Mammary epithelial cell (primary cell): ENCODE results near the gene THRB.

Experiments
- EZH2 ChIP-seq: IDR thresholded peaks from 2 replicates; pipeline ENCODE4 v1.6.1; 2012; ENCODE audit warnings: low read length, inconsistent platforms, borderline replicate concordance
- TF ChIP-seq, protein P1 (sequence below), 2 donors: IDR thresholded peaks in 1 of 2; conservative IDR thresholded peaks in 1 of 2; 2 replicates each; pipeline ENCODE4 v1.5.1; 2011 to 2012; ENCODE audit warnings: inconsistent platforms in 2 of 2, low read length in 2 of 2, mild to moderate bottlenecking in 2 of 2, control low read depth in 1 of 2, low read depth in 1 of 2; ENCODE audit not compliant: insufficient read depth in 1 of 2; ENCODE audit errors: extremely low read depth in 1 of 2

DNA sequence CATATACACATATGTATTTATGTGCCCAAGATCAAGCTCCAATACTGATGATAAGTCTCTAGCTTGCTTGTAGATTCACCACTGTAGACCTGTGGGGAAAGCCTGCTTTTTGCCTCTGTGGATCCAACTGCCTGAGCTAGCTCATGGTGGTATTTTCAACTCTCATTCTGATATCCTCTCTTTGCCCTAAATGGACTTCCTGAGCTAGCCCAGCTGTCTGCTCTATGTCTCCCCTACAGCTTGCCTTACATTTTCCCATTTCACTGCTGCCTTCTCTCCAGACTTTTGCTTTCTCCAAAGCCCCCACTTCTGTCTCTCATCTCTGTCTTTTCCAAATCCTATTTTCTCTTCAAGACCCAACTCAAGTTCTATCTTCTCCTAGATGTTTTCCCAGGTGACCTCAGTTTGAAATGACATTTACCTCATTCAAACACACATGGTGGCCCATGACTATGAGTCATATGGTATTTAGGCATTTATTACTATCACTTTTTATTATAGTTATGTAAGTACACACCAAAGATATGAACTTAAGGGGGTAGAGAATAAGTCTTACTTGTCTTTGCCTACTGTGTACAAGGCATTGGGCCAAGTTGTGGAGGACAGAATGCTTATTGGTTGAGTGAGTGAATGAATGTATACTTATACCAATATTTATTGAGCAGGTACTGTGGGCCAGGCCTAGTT, 357.9 kb downstream of the THRB start:
- TF ChIP-seq, protein P1, sequence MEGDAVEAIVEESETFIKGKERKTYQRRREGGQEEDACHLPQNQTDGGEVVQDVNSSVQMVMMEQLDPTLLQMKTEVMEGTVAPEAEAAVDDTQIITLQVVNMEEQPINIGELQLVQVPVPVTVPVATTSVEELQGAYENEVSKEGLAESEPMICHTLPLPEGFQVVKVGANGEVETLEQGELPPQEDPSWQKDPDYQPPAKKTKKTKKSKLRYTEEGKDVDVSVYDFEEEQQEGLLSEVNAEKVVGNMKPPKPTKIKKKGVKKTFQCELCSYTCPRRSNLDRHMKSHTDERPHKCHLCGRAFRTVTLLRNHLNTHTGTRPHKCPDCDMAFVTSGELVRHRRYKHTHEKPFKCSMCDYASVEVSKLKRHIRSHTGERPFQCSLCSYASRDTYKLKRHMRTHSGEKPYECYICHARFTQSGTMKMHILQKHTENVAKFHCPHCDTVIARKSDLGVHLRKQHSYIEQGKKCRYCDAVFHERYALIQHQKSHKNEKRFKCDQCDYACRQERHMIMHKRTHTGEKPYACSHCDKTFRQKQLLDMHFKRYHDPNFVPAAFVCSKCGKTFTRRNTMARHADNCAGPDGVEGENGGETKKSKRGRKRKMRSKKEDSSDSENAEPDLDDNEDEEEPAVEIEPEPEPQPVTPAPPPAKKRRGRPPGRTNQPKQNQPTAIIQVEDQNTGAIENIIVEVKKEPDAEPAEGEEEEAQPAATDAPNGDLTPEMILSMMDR (conservative IDR thresholded peaks at IDR 0.05 in 1 of 2, IDR thresholded peaks at IDR 0.05 in 1 of 2; ENCODE audit: extremely low read depth in 1 of 2, insufficient read depth in 1 of 2, low read depth in 1 of 2, low read length in 2 of 2): no peak
- no peak for TF ChIP-seq EZH2
